OCI-LY7 (cell line): ENCODE data around the gene RSBN1L. TPM values are rescaled to one million over a fixed set of nuclear protein-coding genes. Genes with fewer than 3 reads are reported as not detected.
"Not testable (repeated sequence)": the region's sequence is repeated elsewhere in the genome, so short reads cannot be mapped to it uniquely, and the experiment has no call there.

Experiments
- BruUV-seq: library from RNA; stranded (reverse); fragments of 400-500 nt; replicated peaks from 2 replicates; lab custom pipeline; 2021; lab: Mats Ljungman, UMichigan
- CTCF ChIA-PET: fragments of 300-600 bp; sonication (Branson Sonifier 250); formaldehyde crosslinking; loops from one replicate; lab custom pipeline; 2022; ENCODE audit warnings: antibody characterized with exemption; ENCODE audit not compliant: unreplicated experiment; lab: Charles Lee
- POLR2A ChIA-PET: fragments of 300-600 bp; sonication (Branson Sonifier 250); formaldehyde crosslinking; loops from one replicate; lab custom pipeline; 2022; ENCODE audit warnings: antibody characterized with exemption; lab: Charles Lee
- DNase-seq: peaks from one replicate; pipeline ENCODE4 v3.0.0-alpha.2; 2015; ENCODE audit warnings: low spot score
- H2AFZ ChIP-seq: fragments of 200-600 bp; sonication (generic), shearing (Covaris generic); 2 replicates; pipeline ENCODE4 v1.6.1; 2014; ENCODE audit warnings: mild to moderate bottlenecking, antibody characterized with exemption, low read length, moderate library complexity
- H3K27ac ChIP-seq: fragments of 200-600 bp; sonication (generic); 2 replicates; pipeline ENCODE4 v1.5.1; 2014; ENCODE audit warnings: mixed run types, low read depth, mild to moderate bottlenecking, moderate library complexity, low read length, inconsistent platforms; ENCODE audit not compliant: poor library complexity, severe bottlenecking
- H3K36me3 ChIP-seq: fragments of 200-600 bp; sonication (generic); 2 replicates; pipeline ENCODE4 v1.6.1; 2014; ENCODE audit warnings: mild to moderate bottlenecking, antibody characterized with exemption, low read length, moderate library complexity, mixed read lengths; ENCODE audit not compliant: insufficient read depth
- H3K4me1 ChIP-seq: fragments of 200-600 bp; sonication (generic); 2 replicates; pipeline ENCODE4 v1.5.1; 2014; ENCODE audit warnings: mild to moderate bottlenecking, low read length; ENCODE audit not compliant: insufficient read depth, poor library complexity, severe bottlenecking
- H3K4me2 ChIP-seq: fragments of 200-600 bp; sonication (generic); 2 replicates; pipeline ENCODE4 v1.6.1; 2014; ENCODE audit warnings: mild to moderate bottlenecking, low read length
- H3K4me3 ChIP-seq: fragments of 200-600 bp; sonication (generic); 2 replicates; pipeline ENCODE4 v1.5.1; 2014; ENCODE audit warnings: mild to moderate bottlenecking, low read depth, low read length; ENCODE audit not compliant: poor library complexity, severe bottlenecking
- H3K79me2 ChIP-seq: fragments of 200-600 bp; sonication (generic); 2 replicates; pipeline ENCODE4 v1.6.1; 2016; ENCODE audit warnings: low read depth, mild to moderate bottlenecking, low read length, moderate library complexity, mixed read lengths; ENCODE audit not compliant: insufficient read depth
- H3K9me2 ChIP-seq: fragments of 200-600 bp; sonication (generic); 2 replicates; pipeline ENCODE4 v1.6.1; 2016; ENCODE audit warnings: mild to moderate bottlenecking, low read length, mixed read lengths; ENCODE audit not compliant: insufficient read depth
- H3K9me3 ChIP-seq: fragments of 200-600 bp; sonication (generic); 2 replicates; pipeline ENCODE4 v1.6.1; 2014; ENCODE audit warnings: mild to moderate bottlenecking, mixed run types, low read length, mixed read lengths
- H4K20me1 ChIP-seq: fragments of 200-600 bp; sonication (generic); 2 replicates; pipeline ENCODE4 v1.6.1; 2014; ENCODE audit warnings: mild to moderate bottlenecking, antibody characterized with exemption, low read length, moderate library complexity, mixed read lengths; ENCODE audit not compliant: insufficient read depth
- EZH2phosphoT487 ChIP-seq: fragments of 200-600 bp; sonication (generic); IDR thresholded peaks from 2 replicates; pipeline ENCODE4 v1.6.1; 2018; ENCODE audit warnings: low read depth, borderline replicate concordance, mild to moderate bottlenecking, mixed run types, antibody characterized with exemption, low read length, moderate library complexity, mixed read lengths
- intact Hi-C: fragments of 100-400 bp; cut with micrococcal nuclease; formaldehyde crosslinking; loops from one replicate; pipeline ENCODE4 v1.10.0; 2022; ENCODE audit not compliant: unreplicated experiment
- total RNA-seq, 2 experiments: library from RNA; depleted of rRNA in 1 of 2; stranded (reverse); fragments of >200 nt in 1 of 2; shearing (Covaris generic) in 1 of 2; gene quantifications; 2 replicates each; pipeline ENCODE4 v1.2.3, GENCODE V29; 2014 to 2022
- TF ChIP-seq, protein P1 (sequence below): fragments of 200-600 bp; sonication (generic); conservative IDR thresholded peaks from 2 replicates; pipeline ENCODE4 v1.5.1; 2014; ENCODE audit warnings: mild to moderate bottlenecking, antibody characterized with exemption, low read length, moderate library complexity, mixed read lengths

RSBN1L gene
- total RNA-seq, 2 experiments from 2014 or later = 23.3 to 30.4 TPM

DNA sequence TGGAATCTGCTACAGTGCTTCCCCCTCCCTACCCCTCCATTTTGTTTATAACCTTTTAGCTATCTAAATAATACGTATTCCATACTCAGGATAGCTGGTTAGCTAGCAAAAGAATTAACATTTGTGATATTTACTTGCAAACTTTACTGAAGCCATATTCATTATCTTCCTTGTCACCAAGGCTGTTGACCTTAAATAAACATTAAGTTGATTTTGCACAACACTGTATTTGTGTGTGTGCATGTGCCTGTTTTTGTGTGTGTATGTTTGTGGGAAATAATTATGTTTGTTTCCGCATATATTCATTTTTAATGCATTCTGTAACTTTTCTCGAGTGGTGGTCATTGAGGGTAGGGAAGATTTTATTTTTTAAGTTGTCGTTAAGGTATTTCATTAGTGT, 86.1 kb downstream of the RSBN1L start:
- CTCF ChIA-PET = no interaction called here
- intact Hi-C loops = no loop called here
- no peak overlapping the region for H3K27ac ChIP-seq
- 0 out of 2 replicates have a peak, but pooled peaks cover under 1% of the 10 kb centered on the region for H3K79me2 ChIP-seq
- no peak overlapping the region for H2AFZ ChIP-seq
- H4K20me1 ChIP-seq = no peaks in the 10 kb centered on the region
- no peak overlapping the region for H3K4me3 ChIP-seq
- DNase-seq = no peak
- no peaks in the 10 kb centered on the region for H3K4me1 ChIP-seq
- TF ChIP-seq, protein P1, sequence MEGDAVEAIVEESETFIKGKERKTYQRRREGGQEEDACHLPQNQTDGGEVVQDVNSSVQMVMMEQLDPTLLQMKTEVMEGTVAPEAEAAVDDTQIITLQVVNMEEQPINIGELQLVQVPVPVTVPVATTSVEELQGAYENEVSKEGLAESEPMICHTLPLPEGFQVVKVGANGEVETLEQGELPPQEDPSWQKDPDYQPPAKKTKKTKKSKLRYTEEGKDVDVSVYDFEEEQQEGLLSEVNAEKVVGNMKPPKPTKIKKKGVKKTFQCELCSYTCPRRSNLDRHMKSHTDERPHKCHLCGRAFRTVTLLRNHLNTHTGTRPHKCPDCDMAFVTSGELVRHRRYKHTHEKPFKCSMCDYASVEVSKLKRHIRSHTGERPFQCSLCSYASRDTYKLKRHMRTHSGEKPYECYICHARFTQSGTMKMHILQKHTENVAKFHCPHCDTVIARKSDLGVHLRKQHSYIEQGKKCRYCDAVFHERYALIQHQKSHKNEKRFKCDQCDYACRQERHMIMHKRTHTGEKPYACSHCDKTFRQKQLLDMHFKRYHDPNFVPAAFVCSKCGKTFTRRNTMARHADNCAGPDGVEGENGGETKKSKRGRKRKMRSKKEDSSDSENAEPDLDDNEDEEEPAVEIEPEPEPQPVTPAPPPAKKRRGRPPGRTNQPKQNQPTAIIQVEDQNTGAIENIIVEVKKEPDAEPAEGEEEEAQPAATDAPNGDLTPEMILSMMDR = no peak
- TF ChIP-seq EZH2phosphoT487 = no peak
- H3K4me2 ChIP-seq = no peak overlapping the region
- no peaks in the 10 kb centered on the region for H3K9me3 ChIP-seq
- H3K9me2 ChIP-seq = no peaks in the 10 kb centered on the region
- BruUV-seq = no TSS peak
- POLR2A ChIA-PET = no interaction called here
- H3K36me3 ChIP-seq = peaks cover 93% of the 10 kb centered on the region

DNA sequence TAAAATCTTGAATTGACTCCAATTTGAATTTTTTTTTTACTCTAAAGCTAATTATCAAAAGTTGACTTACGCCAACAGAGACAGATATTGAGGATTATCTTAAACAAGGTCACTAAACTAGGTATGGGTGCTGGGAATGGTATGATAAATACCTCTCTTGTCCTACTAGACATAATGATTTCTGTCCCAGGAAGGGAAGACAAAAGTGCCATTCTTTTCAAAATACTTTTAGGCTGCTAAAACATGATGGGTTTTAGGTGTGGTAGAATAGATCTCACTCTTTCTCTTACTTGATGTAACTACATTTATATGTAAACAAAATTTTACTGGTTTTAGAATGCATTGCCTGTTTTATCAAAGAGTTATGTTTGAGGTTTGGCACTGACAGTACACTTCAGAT, 86.9 kb downstream of the RSBN1L start:
- Histone ChIP-seq H3K4me1 (no peaks in the 10 kb centered on the region), H3K27ac (no peak overlapping the region), H3K36me3 (peaks cover 88% of the 10 kb centered on the region), H4K20me1 (no peaks in the 10 kb centered on the region), H3K4me2 (no peak overlapping the region), H3K9me3 (no peaks in the 10 kb centered on the region), H3K79me2 (no peaks in the 10 kb centered on the region), H2AFZ (no peak overlapping the region), H3K9me2 (no peaks in the 10 kb centered on the region), H3K4me3 (no peak overlapping the region)
- intact Hi-C loops = no loop called here
- no peak for TF ChIP-seq EZH2phosphoT487
- TF ChIP-seq, protein P1 = no peak
- no TSS peak for BruUV-seq
- DNase-seq = no peak
- CTCF ChIA-PET = no interaction called here
- POLR2A ChIA-PET = interaction anchor here (0.7 to 1.3 kb wide), 2 partner anchors 12 to 115 kb away, joined by 3 read pairs; no protein-coding TSS in a partner anchor

DNA sequence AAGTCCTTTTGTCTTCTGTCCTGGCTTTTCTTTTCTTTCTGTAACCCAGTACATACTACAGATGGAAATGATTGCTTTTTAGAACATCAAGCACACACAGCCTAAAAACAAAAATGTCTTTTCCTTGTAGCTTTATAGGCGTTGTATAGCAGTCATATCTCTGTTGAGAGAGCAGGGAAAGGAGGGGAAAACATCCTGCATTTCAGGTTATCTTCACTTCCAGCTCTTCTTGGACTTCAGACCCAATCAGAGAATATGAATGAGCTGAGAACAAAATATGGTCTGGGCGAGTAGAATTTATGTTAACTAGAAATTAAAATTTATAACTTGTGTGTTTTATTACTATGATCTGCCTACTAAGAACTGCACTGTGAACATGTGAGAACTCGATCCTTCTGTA, 87.3 kb downstream of the RSBN1L start:
- intact Hi-C loops = no loop called here
- Histone ChIP-seq H3K9me2 (no peaks in the 10 kb centered on the region), H3K36me3 (peaks cover 84% of the 10 kb centered on the region), H2AFZ (no peak overlapping the region), H3K9me3 (no peaks in the 10 kb centered on the region), H4K20me1 (no peaks in the 10 kb centered on the region), H3K4me1 (no peaks in the 10 kb centered on the region), H3K4me3 (no peak overlapping the region), H3K79me2 (no peaks in the 10 kb centered on the region), H3K27ac (no peak overlapping the region), H3K4me2 (no peak overlapping the region)
- TF ChIP-seq, protein P1 = no peak
- TF ChIP-seq EZH2phosphoT487 = no peak
- POLR2A ChIA-PET = interaction anchor here (0.7 to 1.3 kb wide), 2 partner anchors 12 to 114 kb away, joined by 3 read pairs; no protein-coding TSS in a partner anchor
- CTCF ChIA-PET = no interaction called here
- no peak for DNase-seq
- no TSS peak for BruUV-seq

DNA sequence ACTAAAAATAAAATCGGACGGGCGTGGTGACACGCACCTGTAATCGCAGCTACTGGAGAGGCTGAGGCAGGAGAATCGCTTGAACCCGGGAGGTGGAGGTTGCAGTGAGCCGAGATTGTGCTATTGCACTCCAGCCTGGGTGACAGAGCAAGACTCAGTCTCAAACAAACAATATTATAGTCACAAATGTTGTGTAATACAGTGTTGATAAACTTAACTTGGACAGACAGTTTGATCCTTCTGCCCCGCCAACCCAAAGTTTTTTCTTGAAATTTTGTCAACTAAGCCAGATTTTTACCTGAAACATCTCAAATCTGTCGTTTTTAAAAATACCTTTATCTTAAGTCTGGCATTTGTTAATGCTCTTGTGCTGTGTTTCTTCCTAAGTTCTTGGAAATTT, 88.2 kb downstream of the RSBN1L start:
- H3K27ac ChIP-seq, BruUV-seq, H4K20me1 ChIP-seq, POLR2A ChIA-PET, H3K9me3 ChIP-seq, DNase-seq, H3K4me3 ChIP-seq, H3K4me1 ChIP-seq, H3K9me2 ChIP-seq, CTCF ChIA-PET, H2AFZ ChIP-seq, H3K79me2 ChIP-seq, H3K4me2 ChIP-seq, intact Hi-C loops: not testable (repeated sequence)
- peaks cover 80% of the 10 kb centered on the region for H3K36me3 ChIP-seq
